ENCODE results near the gene BAIAP3.
A peak's percentile ranks its signal among the peaks of the same experiment; 100 is the strongest.

The BAIAP3 gene

DNA sequence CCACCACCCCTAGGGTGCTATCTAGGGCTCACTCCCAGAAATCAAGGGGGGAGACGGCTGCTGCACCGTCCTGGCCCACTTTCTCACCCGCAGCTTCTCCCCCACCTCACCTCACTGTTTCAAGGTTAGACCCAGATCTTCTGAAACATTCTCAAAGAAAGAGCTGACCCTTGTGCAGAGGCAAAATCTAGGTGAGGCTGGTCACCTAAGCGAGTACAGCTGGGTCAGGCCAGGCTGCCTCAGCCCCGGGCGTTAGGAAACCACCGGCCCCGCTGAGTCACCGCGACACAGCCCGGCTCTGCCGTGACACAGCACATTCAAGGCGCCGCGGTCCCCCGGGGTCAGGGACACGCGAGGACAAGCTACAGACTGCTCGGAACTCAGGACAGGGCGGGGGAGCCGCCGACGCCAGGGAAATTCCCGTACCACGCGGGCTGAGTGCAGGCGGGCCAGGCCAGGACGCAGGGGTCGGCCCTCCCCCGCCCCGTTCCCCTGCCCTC lies 45.4 kb downstream of the BAIAP3 start:
- no peak for DNase-seq (ENCODE audit: extremely low read depth, low read depth)
- TF ChIP-seq, protein P1, sequence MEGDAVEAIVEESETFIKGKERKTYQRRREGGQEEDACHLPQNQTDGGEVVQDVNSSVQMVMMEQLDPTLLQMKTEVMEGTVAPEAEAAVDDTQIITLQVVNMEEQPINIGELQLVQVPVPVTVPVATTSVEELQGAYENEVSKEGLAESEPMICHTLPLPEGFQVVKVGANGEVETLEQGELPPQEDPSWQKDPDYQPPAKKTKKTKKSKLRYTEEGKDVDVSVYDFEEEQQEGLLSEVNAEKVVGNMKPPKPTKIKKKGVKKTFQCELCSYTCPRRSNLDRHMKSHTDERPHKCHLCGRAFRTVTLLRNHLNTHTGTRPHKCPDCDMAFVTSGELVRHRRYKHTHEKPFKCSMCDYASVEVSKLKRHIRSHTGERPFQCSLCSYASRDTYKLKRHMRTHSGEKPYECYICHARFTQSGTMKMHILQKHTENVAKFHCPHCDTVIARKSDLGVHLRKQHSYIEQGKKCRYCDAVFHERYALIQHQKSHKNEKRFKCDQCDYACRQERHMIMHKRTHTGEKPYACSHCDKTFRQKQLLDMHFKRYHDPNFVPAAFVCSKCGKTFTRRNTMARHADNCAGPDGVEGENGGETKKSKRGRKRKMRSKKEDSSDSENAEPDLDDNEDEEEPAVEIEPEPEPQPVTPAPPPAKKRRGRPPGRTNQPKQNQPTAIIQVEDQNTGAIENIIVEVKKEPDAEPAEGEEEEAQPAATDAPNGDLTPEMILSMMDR (IDR thresholded peaks at IDR 0.05; ENCODE audit: low read depth, low read length, missing control alignments): no peak
- peak overlapping the region; percentile 62 for H3K4me3 ChIP-seq (replicated peaks; ENCODE audit: low read depth, low read length)

DNA sequence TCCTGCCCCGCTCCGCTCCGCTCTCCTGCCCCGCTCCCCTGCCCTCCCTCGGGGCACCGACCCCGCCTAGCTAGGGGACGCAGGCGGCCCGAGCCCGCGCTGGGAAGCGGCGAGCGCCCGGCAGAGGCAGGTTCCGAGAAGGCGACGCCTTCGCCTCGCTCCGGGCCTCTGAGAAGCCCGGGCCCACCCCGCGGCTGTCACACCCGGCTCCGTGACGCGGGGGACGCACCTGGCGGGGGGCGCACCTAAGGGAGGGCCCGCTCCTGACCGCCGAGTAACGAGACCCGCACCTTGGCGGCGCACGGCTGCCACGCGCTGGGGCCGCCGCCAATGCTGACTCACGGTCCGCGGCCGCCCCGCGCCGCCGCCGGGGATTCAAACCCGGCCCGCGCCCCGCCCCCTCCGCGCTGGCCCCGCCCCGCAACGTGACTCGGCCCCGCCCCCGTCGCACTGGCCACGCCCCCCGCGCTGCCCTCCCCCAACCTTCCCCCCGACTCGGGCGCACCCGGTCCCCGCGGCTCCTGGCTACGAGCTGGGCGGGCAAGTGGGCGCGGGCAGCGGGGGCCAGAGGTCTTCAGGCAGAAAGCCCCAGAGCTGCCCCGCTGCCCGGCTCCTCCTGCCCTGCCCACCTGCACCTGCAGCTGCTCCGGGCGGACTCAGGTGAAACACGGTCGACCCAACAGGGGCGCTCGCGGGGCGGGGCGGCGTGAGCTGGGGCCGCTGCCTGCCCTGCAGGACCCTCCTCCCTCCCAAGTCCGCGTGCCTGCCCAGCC lies 46.0 kb downstream of the BAIAP3 start:
- DNase-seq (ENCODE audit: extremely low read depth, low read depth): no peak
- H3K4me3 ChIP-seq (replicated peaks; ENCODE audit: low read depth, low read length): peak overlapping the region; percentile 62
- TF ChIP-seq, protein P1 (IDR thresholded peaks at IDR 0.05; ENCODE audit: low read depth, low read length, missing control alignments): no peak

DNA sequence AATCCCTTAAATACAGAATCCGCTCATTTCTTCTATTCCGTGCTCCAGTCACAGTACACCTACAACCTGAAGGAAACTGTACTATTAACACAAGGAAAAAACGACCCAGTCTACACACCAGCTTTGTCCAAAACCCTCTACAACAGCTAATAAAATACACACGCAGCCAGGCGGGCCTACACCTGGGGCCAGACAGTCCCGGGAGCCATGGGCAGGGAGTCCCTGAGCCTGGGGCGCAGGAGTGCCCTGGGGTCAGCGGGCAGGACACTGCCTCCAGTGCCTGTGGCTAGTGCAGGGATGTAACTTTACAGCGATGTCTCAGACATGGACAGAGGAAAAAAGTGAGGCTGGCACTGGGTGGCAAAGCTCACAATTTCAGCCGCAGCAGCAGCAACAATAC lies 46.8 kb downstream of the BAIAP3 start:
- TF ChIP-seq, protein P1 (IDR thresholded peaks at IDR 0.05; ENCODE audit: low read depth, low read length, missing control alignments): no peak
- no peak overlapping the region for H3K4me3 ChIP-seq (replicated peaks; ENCODE audit: low read depth, low read length)
- DNase-seq (ENCODE audit: extremely low read depth, low read depth): no peak

DNA sequence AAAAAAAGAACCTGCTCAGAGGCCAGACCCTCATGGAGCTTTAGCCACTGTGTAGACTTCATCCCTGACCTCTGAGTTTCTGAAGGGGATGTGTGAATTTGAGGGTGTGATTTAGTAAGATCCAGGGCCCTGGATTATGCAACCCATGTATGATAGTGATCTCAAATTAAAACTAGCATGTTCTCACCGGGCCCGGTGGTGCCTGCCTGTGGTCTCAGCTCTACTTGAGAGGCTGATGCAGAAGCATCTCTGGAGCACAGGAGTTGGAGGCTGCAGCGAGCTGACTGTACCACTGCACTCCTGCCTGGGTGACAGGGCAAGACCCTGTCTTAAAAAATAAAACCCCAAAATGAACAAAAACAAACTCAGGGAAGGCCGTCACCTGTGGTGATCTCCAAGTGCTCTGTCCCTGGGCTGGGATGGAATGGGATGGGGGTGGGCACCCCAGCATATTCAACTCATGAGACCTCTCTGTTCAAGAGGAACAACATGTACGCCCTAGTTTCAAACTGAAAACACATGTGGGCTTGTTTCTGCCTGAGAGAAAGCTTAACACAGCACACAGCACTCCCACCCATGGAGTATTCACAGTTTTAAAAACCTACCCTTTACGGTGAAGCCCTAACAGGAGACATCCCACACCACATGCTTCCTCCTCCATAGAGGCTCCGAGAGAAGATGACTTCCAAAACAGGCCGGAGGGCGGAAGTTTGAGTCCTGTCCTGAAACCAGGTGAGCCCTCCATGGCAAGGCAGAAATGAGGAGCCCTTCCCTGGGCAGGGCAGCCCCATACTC lies 48.4 kb downstream of the BAIAP3 start:
- DNase-seq (ENCODE audit: extremely low read depth, low read depth): no peak
- no peak overlapping the region for H3K4me3 ChIP-seq (replicated peaks; ENCODE audit: low read depth, low read length)
- TF ChIP-seq, protein P1 (IDR thresholded peaks at IDR 0.05; ENCODE audit: low read depth, low read length, missing control alignments): no peak

- no peak overlapping the region for H3K4me3 ChIP-seq (replicated peaks; ENCODE audit: low read depth, low read length)
- TF ChIP-seq, protein P1 (IDR thresholded peaks at IDR 0.05; ENCODE audit: low read depth, low read length, missing control alignments): no peak
- no peak for DNase-seq (ENCODE audit: extremely low read depth, low read depth)
Observed at GRCh38 chr16:1383556-1383955, 50.1 kb downstream of the BAIAP3 start.

DNA sequence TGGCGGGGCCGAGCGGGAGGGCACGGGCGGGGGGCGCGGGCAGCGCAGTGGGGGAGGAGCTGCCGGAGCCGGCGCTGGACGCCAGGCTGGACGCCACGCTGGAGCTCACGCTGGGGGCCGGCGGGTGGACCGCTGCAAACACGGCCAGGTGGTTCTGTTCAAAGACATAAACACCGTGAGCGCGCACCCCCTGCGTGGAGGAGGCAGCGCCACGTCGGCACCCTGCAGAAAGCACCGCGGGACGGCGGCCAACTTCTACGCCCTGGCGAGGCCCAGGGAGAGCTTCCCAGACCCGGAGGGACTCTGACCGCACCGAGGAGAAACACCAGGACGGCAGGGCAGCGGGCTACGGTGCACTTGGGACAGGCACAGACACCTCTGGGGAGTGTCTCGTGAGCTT lies 51.8 kb downstream of the BAIAP3 start:
- DNase-seq (ENCODE audit: extremely low read depth, low read depth): no peak
- no peak overlapping the region for H3K4me3 ChIP-seq (replicated peaks; ENCODE audit: low read depth, low read length)
- TF ChIP-seq, protein P1 (IDR thresholded peaks at IDR 0.05; ENCODE audit: low read depth, low read length, missing control alignments): no peak

Measured in HFF-Myc (cell line).